SK-N-MC (cell line): ENCODE measurements around the gene PTPRM.

Experiments used
- DNase-seq: peaks from one replicate; pipeline ENCODE4 v3.0.0-alpha.2; 2011; ENCODE audit warnings: low read depth, low spot score
- H3K27ac ChIP-seq: fragments of 200-600 bp; sonication (generic); 2 replicates; pipeline ENCODE4 v1.5.1; 2016; ENCODE audit warnings: mixed run types
- H3K36me3 ChIP-seq: fragments of 200-600 bp; sonication (generic); 2 replicates; pipeline ENCODE4 v1.6.1; 2017; ENCODE audit warnings: antibody characterized with exemption, low read length, mixed read lengths; ENCODE audit not compliant: insufficient read depth
- H3K4me3 ChIP-seq: fragments of 200-600 bp; sonication (generic); 2 replicates; pipeline ENCODE4 v1.5.1; 2016
- H3K9ac ChIP-seq: fragments of 200-600 bp; sonication (generic); 2 replicates; pipeline ENCODE4 v1.8.0; 2017; ENCODE audit warnings: mixed run types, mixed read lengths; ENCODE audit not compliant: insufficient read length
- H3K9me3 ChIP-seq: fragments of 200-600 bp; sonication (generic); 2 replicates; pipeline ENCODE4 v1.6.1; 2017; ENCODE audit warnings: low read depth, mild to moderate bottlenecking, antibody characterized with exemption, low read length, moderate library complexity, mixed read lengths
- EZH2 ChIP-seq: fragments of 200-600 bp; sonication (generic); IDR thresholded peaks from one replicate; pipeline ENCODE4 v1.6.1; 2017; ENCODE audit warnings: antibody characterized with exemption
- FOXP2 ChIP-seq: optimal IDR thresholded peaks from 2 replicates; pipeline ENCODE3; 2011; ENCODE audit warnings: mild to moderate bottlenecking, moderate library complexity; ENCODE audit not compliant: insufficient read depth; ENCODE audit errors: extremely low read length, control extremely low read depth
- POLR2AphosphoS5 ChIP-seq: IDR thresholded peaks from 2 replicates; pipeline ENCODE4 v1.6.1; 2012; ENCODE audit warnings: mild to moderate bottlenecking, low read depth, low read length, borderline replicate concordance

Gene PTPRM

DNA sequence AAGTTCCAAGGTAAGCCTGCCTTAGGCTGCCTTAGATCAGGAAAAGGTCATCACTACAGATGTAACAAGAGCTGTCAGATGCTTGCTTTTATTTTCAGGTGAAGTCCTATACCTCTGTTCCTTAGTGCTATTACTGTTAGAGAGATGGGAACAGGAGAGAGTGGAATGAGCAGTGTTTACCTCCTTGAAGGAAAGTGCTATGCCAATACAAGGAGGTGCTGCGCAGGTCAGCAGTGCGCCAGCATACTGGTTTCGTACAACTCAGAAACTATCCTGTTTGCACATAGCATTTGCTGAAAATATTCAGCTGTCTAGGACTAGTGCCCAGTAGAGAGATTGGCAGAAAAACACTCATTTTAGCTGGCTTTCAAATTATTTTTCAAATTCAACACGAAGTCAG lies 629.1 kb downstream of the PTPRM start:
- no peak for DNase-seq
- H3K4me3 ChIP-seq: no peak overlapping the region
- no peak for TF ChIP-seq POLR2AphosphoS5
- no peak for TF ChIP-seq FOXP2
- no peak for TF ChIP-seq EZH2
- no peak overlapping the region for H3K27ac ChIP-seq
- H3K36me3 ChIP-seq: no peaks in the 10 kb centered on the region
- no peak overlapping the region for H3K9ac ChIP-seq
- no peaks in the 10 kb centered on the region for H3K9me3 ChIP-seq

DNA sequence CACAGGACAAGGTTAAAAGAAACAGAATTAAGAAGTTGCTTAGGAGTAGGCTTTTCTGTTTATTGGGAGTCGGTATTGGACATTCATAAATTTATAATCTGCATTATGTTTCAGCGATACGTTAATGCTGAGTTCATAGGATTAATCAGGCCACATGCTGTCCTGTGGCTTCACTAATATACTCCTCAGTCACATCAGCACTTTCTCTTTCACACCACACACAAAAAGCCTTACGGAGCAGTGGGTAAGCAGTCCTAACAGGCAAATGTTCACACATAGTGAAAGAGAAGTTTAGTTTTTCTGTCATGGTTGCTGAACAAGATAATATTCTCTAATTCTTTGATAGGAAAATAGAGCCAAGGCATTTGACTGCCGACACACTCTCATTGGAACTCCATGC lies 630.4 kb downstream of the PTPRM start:
- no peaks in the 10 kb centered on the region for H3K36me3 ChIP-seq
- no peak for TF ChIP-seq EZH2
- H3K27ac ChIP-seq: no peak overlapping the region
- H3K9me3 ChIP-seq: no peaks in the 10 kb centered on the region
- H3K4me3 ChIP-seq: no peak overlapping the region
- H3K9ac ChIP-seq: no peak overlapping the region
- DNase-seq: no peak

DNA sequence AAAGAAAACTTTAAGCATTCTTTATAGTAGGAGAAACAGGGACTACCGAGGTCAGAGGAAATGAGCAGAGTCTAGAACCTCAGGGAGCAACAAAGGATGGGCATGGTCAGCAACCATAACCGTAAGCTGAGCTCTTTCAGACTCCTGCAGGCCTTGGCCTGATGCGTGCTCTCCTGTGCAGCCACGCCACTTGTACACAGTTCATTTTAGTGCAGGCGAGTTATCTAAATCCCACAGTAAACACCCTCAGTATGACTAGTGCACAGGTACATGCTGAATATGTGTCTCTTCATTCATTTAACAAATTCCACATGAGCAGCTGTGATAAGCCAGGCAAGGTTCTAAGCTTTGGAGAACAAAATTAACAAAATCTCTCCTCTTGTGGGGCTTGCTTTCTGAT lies 640.9 kb downstream of the PTPRM start:
- Histone ChIP-seq H3K36me3 (no peaks in the 10 kb centered on the region), H3K9ac (no peak overlapping the region), H3K9me3 (no peaks in the 10 kb centered on the region), H3K27ac (no peak overlapping the region), H3K4me3 (no peak overlapping the region)
- TF ChIP-seq POLR2AphosphoS5 (no peak), FOXP2 (no peak), EZH2 (no peak)
- DNase-seq: no peak

DNA sequence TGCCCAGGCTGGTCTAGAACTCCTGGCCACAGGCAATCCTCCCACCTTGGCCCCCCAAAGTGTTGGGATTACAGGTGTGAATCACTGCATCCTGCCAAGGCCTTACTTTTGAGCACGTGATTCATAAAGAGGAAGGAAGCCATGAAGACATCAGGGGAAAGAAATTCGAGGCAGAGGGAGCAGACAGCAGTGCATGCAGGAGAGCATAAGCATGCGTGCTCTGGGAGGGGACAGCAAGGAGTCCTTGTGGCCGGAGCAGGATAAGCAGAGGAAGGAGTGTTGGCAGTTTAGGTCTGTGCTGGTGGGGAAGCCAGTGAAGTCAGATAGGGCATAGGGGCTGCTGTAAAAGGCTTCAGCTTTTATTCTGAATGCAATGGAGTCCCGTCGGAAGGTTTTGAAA lies 641.6 kb downstream of the PTPRM start:
- no peak for DNase-seq
- Histone ChIP-seq H3K9ac (no peak overlapping the region), H3K4me3 (no peak overlapping the region), H3K36me3 (no peaks in the 10 kb centered on the region), H3K27ac (no peak overlapping the region), H3K9me3 (no peaks in the 10 kb centered on the region)
- TF ChIP-seq FOXP2: no peak
- no peak for TF ChIP-seq EZH2
- no peak for TF ChIP-seq POLR2AphosphoS5

DNA sequence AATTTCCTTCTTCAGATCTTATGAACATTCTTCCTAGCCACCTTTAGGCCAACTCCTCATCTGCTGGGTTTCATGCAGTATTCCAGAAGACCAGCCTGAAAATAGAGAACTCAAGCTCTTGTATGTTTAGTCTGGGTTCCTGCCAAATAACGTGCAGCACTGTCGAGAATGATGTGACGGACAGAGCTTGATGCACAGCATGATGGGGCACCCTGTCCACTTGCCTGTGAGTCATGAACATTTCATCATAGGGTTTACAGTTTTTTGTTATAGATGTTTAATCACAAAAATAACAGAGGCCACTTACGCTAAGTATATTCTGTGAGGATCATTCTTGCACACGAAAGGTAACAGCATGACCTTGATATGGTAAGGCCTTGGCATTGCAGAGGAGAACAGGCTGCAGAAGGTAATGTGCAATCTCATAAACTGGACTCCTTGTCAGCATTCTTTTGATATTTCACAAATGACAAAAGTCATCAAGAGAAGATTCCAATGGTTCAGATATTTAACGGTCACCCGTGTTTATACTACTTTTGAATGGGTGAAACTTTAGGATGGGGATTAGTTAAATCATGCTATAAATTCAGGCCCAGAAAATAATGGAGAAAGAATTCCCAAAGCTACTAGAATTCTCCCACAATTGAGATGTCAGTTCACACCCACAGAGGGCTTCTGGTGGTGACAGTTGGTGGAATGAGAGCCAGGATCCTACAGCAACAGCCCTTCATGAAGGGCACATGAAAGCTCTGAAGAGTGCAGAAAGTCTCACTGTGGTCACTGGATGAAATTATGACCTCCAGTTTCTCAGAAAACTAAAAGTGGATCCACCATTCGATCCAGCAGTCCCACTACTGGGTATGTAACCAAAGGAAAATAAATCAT lies 646.0 kb downstream of the PTPRM start:
- Histone ChIP-seq H3K27ac (no peak overlapping the region), H3K4me3 (no peak overlapping the region), H3K36me3 (no peaks in the 10 kb centered on the region), H3K9me3 (no peaks in the 10 kb centered on the region), H3K9ac (no peak overlapping the region)
- no peak for DNase-seq
- TF ChIP-seq POLR2AphosphoS5: no peak
- TF ChIP-seq FOXP2: no peak
- TF ChIP-seq EZH2: no peak

DNA sequence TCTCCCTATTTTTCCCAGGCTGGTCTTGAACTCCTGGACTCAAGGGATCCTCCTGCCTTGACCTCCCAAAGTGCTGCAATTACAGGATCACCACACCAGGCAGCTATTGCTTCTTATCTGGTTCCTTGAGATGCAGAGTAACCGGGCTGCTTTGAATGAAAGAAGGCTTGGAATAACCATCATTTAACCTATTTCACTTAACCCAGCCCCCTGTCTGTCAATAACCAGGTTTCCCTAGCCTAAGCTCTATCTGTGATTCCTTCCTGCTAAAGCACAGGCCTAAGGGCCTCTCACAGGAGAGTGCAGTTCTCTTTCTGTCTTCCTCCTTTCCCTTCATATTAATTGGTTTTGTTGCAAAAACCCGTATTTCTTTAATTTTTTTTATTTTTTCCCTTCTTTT lies 648.6 kb downstream of the PTPRM start:
- no peak overlapping the region for H3K9ac ChIP-seq
- no peak for DNase-seq
- no peak overlapping the region for H3K4me3 ChIP-seq
- H3K9me3 ChIP-seq: no peaks in the 10 kb centered on the region
- no peak overlapping the region for H3K27ac ChIP-seq
- no peaks in the 10 kb centered on the region for H3K36me3 ChIP-seq
- TF ChIP-seq POLR2AphosphoS5: no peak
- TF ChIP-seq EZH2: no peak
- TF ChIP-seq FOXP2: no peak

DNA sequence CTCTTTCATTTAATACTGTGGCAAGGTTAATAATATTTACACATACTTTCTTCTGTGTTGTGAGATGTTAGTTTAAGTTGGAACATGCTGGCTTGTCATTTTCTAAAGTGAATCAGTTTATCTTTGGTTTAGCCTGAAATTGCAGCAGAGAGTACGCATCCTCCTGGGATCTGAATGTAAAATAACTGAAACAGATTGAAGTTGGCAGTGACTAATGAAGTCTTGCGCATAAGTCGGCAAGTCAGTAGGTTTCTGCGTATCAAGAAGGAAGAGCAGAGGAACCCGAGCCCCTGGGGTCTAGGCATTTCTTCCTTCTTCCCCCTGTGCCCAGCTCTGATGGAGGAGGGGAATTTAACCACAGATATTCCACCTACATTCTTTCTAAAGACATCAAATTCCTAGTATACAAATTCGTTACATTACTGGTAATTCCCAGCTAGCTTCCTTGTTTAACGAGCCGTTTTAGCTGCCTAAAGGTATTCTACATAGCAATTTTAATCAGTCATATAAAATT lies 650.0 kb downstream of the PTPRM start:
- Histone ChIP-seq H3K9me3 (no peaks in the 10 kb centered on the region), H3K36me3 (no peaks in the 10 kb centered on the region), H3K4me3 (no peak overlapping the region), H3K9ac (no peak overlapping the region), H3K27ac (no peak overlapping the region)
- DNase-seq: no peak
- TF ChIP-seq FOXP2: no peak
- TF ChIP-seq POLR2AphosphoS5: no peak
- TF ChIP-seq EZH2: no peak

DNA sequence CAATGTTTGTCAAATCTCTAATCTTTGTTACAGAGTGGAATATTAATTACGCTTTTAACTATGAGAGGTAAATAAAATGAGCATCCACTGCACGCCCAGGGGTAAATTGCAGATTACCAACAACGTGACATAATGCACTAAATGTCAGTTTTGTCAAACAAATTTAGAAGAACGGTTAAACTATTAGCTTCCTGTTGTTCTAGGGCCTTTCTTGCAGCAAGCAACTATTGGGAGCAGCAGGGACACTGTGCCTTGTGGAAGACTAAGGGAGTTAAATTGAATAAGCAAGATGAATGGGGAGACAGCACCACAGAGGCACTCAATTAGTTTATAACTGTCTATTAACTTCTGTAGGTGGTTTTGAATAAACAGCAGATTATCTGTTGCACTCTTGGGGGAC lies 651.1 kb downstream of the PTPRM start:
- TF ChIP-seq EZH2 (no peak), FOXP2 (no peak), POLR2AphosphoS5 (no peak)
- H3K36me3 ChIP-seq: no peaks in the 10 kb centered on the region
- H3K27ac ChIP-seq: no peak overlapping the region
- H3K4me3 ChIP-seq: no peak overlapping the region
- no peak overlapping the region for H3K9ac ChIP-seq
- H3K9me3 ChIP-seq: no peaks in the 10 kb centered on the region
- DNase-seq: no peak

DNA sequence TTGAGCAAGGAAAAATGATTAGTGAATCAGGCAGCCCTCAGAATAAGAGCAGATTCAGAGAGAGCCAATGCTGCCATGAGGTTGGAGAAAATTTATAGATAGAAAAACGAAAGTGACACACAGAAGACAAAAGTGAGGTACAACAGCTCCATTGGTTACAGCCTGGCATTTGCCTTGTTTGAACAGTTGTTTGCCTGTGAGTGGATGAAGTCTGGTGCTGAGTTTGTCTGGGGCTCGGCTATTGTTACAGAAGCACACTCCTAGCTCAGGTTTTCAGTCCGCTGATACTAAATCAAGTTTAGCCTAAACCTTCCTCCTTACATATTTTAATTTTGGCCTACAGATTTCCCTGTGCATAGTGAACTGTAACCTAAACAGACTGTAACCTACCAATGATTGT lies 654.3 kb downstream of the PTPRM start:
- Histone ChIP-seq H3K4me3 (no peak overlapping the region), H3K9me3 (no peaks in the 10 kb centered on the region), H3K9ac (no peak overlapping the region), H3K27ac (no peak overlapping the region), H3K36me3 (no peaks in the 10 kb centered on the region)
- TF ChIP-seq POLR2AphosphoS5 (no peak), FOXP2 (no peak), EZH2 (no peak)
- DNase-seq: no peak
